Panc1 (cell line): ENCODE measurements around the gene GDF7. TPM values are rescaled to one million over a fixed set of nuclear protein-coding genes. Genes with fewer than 3 reads are reported as not detected.

Source experiments
- ATAC-seq: fragments of 200-7000 bp; cut with Tn5 transposase; 2 replicates; pipeline ENCODE4 v1.9.1; 2020; ENCODE audit warnings: mild to moderate bottlenecking, moderate library complexity
- BruUV-seq: library from RNA; stranded (reverse); fragments of 400-500 nt; replicated peaks from 2 replicates; lab custom pipeline; 2021; lab: Mats Ljungman, UMichigan
- CTCF ChIA-PET: fragments of 300-600 bp; sonication (Branson Sonifier 250); formaldehyde crosslinking; loops from one replicate; lab custom pipeline; 2022; ENCODE audit warnings: antibody characterized with exemption; lab: Charles Lee
- POLR2A ChIA-PET: fragments of 300-600 bp; sonication (Branson Sonifier 250); formaldehyde crosslinking; loops from one replicate; lab custom pipeline; 2022; ENCODE audit warnings: antibody characterized with exemption; lab: Charles Lee
- DNase-seq: peaks from one replicate; pipeline ENCODE4 v3.0.0-alpha.2; 2010; ENCODE audit warnings: low read depth, low spot score
- H3K27ac ChIP-seq: 2 replicates; pipeline ENCODE4 v1.5.1; 2011; ENCODE audit warnings: mild to moderate bottlenecking, low read length, inconsistent platforms
- H3K27me3 ChIP-seq: fragments of 200-500 bp; sonication (Bioruptor generic); 2 replicates; pipeline ENCODE4 v1.6.0; 2014; ENCODE audit warnings: low read length, inconsistent platforms; ENCODE audit not compliant: control insufficient read depth, insufficient read depth
- H3K36me3 ChIP-seq: fragments of 200-500 bp; sonication (Bioruptor generic); 2 replicates; pipeline ENCODE4 v1.5.1; 2014; ENCODE audit warnings: inconsistent platforms, mild to moderate bottlenecking, low read length, moderate library complexity; ENCODE audit not compliant: control insufficient read depth, insufficient read depth
- H3K4me1 ChIP-seq: 2 replicates; pipeline ENCODE4 v1.5.1; 2011; ENCODE audit warnings: inconsistent platforms, mild to moderate bottlenecking, low read length, moderate library complexity; ENCODE audit not compliant: control insufficient read depth, insufficient read depth
- H3K4me3 ChIP-seq, 2 experiments: 2 replicates each; pipeline ENCODE4 v1.5.1; 2011 to 2012; ENCODE audit warnings: low read depth in 2 of 2, low read length in 2 of 2, mild to moderate bottlenecking in 2 of 2, inconsistent platforms in 1 of 2, moderate library complexity in 1 of 2
- H3K9me3 ChIP-seq: fragments of 200-500 bp; sonication (Bioruptor generic); 2 replicates; pipeline ENCODE4 v1.5.1; 2014; ENCODE audit warnings: low read depth, mild to moderate bottlenecking, inconsistent platforms, low read length, moderate library complexity; ENCODE audit not compliant: control insufficient read depth, insufficient read depth
- CTCF ChIP-seq: fragments of 450-650 bp; IDR thresholded peaks from 2 replicates; pipeline ENCODE4 v1.5.1; 2017; ENCODE audit warnings: mild to moderate bottlenecking
- POLR2AphosphoS5 ChIP-seq: IDR thresholded peaks from 2 replicates; pipeline ENCODE4 v1.6.1; 2012; ENCODE audit warnings: mild to moderate bottlenecking, low read depth, low read length, moderate library complexity
- REST ChIP-seq, 2 experiments: IDR thresholded peaks; 2 replicates each; pipeline ENCODE4 v1.6.1; 2011 to 2012; ENCODE audit warnings: low read depth in 2 of 2, control low read depth in 1 of 2, low read length in 1 of 2, mild to moderate bottlenecking in 1 of 2, moderate library complexity in 1 of 2; ENCODE audit not compliant: insufficient read depth in 1 of 2
- SIN3A ChIP-seq: IDR thresholded peaks from 2 replicates; pipeline ENCODE4 v1.6.1; 2012; ENCODE audit warnings: low read depth, mild to moderate bottlenecking, low read length, moderate library complexity, borderline replicate concordance; ENCODE audit not compliant: insufficient read depth
- TCF7L2 ChIP-seq: IDR thresholded peaks from 2 replicates; pipeline ENCODE4 v1.6.1; 2011; ENCODE audit warnings: mild to moderate bottlenecking, low read depth, low read length, inconsistent platforms
- in situ Hi-C: cut with HindIII; loops from 2 replicates; pipeline ENCODE4 v1.10.0; 2016; ENCODE audit warnings: low sequenced_read_pairs, low pct_unique_long_range_greater_than_20kb
- intact Hi-C: fragments of 100-400 bp; cut with micrococcal nuclease; formaldehyde crosslinking; loops from one replicate; pipeline ENCODE4 v1.10.0; 2022; ENCODE audit not compliant: unreplicated experiment
- total RNA-seq: library from RNA; stranded (reverse); gene quantifications from one replicate; pipeline ENCODE4 v1.2.1, GENCODE V29; 2021; ENCODE audit not compliant: unreplicated experiment

GDF7 gene
- total RNA-seq, 1 experiment from 2014 or later, result not detected

GRCh38 chr2:20618468-20618885 lies 48.5 kb upstream of the GDF7 start:
- ChIA-PET POLR2A (no interaction called here), CTCF (interaction anchor here (0.5 kb wide), 1 partner anchor 170 kb away, joined by 3 read pairs; no protein-coding TSS in a partner anchor)
- DNase-seq (no peak), ATAC-seq (peak; percentile 38; the same call in 1 of the 2 replicates)
- no peaks in the 10 kb centered on the region for H3K9me3 ChIP-seq
- no TSS peak for BruUV-seq
- intact Hi-C loops, result no loop called here
- no peak for TF ChIP-seq POLR2AphosphoS5
- TF ChIP-seq TCF7L2, result no peak
- TF ChIP-seq REST (IDR thresholded peaks at IDR 0.05; ENCODE audit: insufficient read depth in 1 of 2, low read depth in 2 of 2, low read length in 1 of 2), result no peak
- TF ChIP-seq SIN3A, result no peak
- TF ChIP-seq CTCF, result no peak
- H3K27me3 ChIP-seq, result no peaks in the 10 kb centered on the region
- H3K36me3 ChIP-seq, result no peaks in the 10 kb centered on the region; the same call in none of the 2 replicates
- H3K4me1 ChIP-seq, result peaks cover 17% of the 10 kb centered on the region
- no peak overlapping the region for H3K4me3 ChIP-seq
- in situ Hi-C loops, result no loop called here
- H3K27ac ChIP-seq, result peak overlapping the region; percentile 59; the same call in 1 of the 2 replicates

GRCh38 chr2:20618886-20619521 lies 47.9 kb upstream of the GDF7 start:
- in situ Hi-C loops (no loop called here), intact Hi-C loops (no loop called here)
- Histone ChIP-seq H3K27me3 (no peaks in the 10 kb centered on the region), H3K4me3 (no peak overlapping the region), H3K9me3 (no peaks in the 10 kb centered on the region), H3K36me3 (no peaks in the 10 kb centered on the region; the same call in none of the 2 replicates), H3K4me1 (peaks cover 16% of the 10 kb centered on the region), H3K27ac (no peak overlapping the region)
- POLR2A ChIA-PET, result no interaction called here
- no peak for DNase-seq
- CTCF ChIA-PET, result interaction anchor here (0.5 kb wide), 1 partner anchor 17 kb away, joined by 3 read pairs; no protein-coding TSS in a partner anchor
- ATAC-seq, result no peak
- BruUV-seq, result no TSS peak
- TF ChIP-seq CTCF (no peak), POLR2AphosphoS5 (no peak)
